ENCODE measurements around the gene TMCC2. TPM values are rescaled to one million over a fixed set of nuclear protein-coding genes. Genes with fewer than 3 reads are reported as not detected.

TMCC2 gene
- polyA plus RNA-seq, 3 donors = 0.16 to 0.27 TPM; not detected in 1

DNA sequence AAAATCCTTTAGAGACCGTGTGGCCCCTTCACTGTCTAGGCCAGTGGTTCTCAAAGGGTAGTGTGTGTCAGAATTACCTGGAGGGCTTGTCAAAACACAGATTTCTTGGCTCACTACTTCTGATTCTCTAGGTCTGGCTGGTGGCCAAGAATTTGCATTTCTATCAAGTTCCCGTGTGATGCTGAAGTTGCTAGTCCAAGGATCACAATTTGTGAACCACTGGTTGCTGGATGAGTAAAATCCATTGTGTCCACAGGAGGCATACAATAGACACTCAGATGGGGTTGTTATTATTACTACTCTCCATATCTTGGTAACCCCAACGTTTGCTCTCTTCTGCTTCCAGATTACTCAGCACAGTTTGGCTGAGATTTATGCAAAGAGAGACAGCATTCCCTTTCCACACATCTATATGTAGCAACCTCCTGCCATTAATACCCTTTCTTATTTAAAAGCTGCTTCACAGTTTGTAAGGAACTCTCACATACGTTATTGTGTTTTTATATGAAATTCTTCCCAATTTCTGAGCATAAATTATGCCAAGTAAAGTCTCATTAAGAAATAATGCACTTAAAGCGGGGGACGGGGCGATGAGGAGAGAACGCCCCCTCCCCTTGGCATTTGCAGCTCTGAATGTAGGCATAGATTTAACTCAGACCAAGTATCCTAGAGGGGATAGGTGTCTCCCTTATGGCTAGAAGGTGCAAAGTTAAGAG is 720 bp upstream of the TMCC2 start:
- DNase-seq = no peak
- Histone ChIP-seq H3K9me3 (replicated peaks in 1 of 2; ENCODE audit: control insufficient read depth in 1 of 2, insufficient read depth in 1 of 2, low read length in 2 of 2) (no peaks in the 10 kb centered on the region), H3K79me2 (ENCODE audit: insufficient read depth, low read length) (no peaks in the 10 kb centered on the region), H3K4me2 (replicated peaks; ENCODE audit: extremely low read depth, low read length, poor library complexity, severe bottlenecking) (peak overlapping the region; percentile 90), H3K27ac (ENCODE audit: low read depth in 1 of 2, low read length in 2 of 2) (no peak overlapping the region), H3K27me3 (ENCODE audit: control insufficient read depth in 2 of 2, insufficient read depth in 2 of 2, low read length in 2 of 2) (peaks cover 38 to 55% of the 10 kb centered on the region in 2 donors), H3K4me1 (ENCODE audit: control insufficient read depth in 1 of 2, insufficient read depth in 2 of 2, low read length in 2 of 2) (peaks cover 27% of the 10 kb centered on the region in 2 donors), H3K9ac (ENCODE audit: insufficient read depth, low read length, poor library complexity, severe bottlenecking) (peak overlapping the region; percentile 30), H2AFZ (ENCODE audit: insufficient read depth, low read depth, low read length, poor library complexity, severe bottlenecking) (peak overlapping the region; percentile 64), H3K36me3 (replicated peaks in 1 of 2; ENCODE audit: control insufficient read depth in 1 of 2, insufficient read depth in 2 of 2, low read length in 2 of 2) (no peaks in the 10 kb centered on the region), H4K20me1 (ENCODE audit: insufficient read depth, low read length) (no peaks in the 10 kb centered on the region), H3K4me3 (replicated peaks in 1 of 3; ENCODE audit: low read depth in 2 of 3, low read length in 3 of 3) (peak overlapping the region; percentile 54 to 80 (median 55))
- TF ChIP-seq, protein P1, sequence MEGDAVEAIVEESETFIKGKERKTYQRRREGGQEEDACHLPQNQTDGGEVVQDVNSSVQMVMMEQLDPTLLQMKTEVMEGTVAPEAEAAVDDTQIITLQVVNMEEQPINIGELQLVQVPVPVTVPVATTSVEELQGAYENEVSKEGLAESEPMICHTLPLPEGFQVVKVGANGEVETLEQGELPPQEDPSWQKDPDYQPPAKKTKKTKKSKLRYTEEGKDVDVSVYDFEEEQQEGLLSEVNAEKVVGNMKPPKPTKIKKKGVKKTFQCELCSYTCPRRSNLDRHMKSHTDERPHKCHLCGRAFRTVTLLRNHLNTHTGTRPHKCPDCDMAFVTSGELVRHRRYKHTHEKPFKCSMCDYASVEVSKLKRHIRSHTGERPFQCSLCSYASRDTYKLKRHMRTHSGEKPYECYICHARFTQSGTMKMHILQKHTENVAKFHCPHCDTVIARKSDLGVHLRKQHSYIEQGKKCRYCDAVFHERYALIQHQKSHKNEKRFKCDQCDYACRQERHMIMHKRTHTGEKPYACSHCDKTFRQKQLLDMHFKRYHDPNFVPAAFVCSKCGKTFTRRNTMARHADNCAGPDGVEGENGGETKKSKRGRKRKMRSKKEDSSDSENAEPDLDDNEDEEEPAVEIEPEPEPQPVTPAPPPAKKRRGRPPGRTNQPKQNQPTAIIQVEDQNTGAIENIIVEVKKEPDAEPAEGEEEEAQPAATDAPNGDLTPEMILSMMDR (IDR thresholded peaks at IDR 0.05) = no peak
- Mint-ChIP-seq H3K9me3 (peaks cover 0 to 14% (median 4%) of the 10 kb centered on the region in 7 donors), H3K4me3 (peak overlapping the region; percentile 79 to 89), H3K4me1 (peaks cover 35% of the 10 kb centered on the region), H3K36me3 (peaks cover 3% of the 10 kb centered on the region in 2 donors), H3K27ac (no peak overlapping the region), H3K27me3 (ENCODE audit: low read depth in 3 of 3) (peaks cover 45 to 50% (median 47%) of the 10 kb centered on the region in 3 donors)
- WGBS (ENCODE audit: insufficient coverage) = 50% methylated on average over 2 of the region's 8 CpGs
- intact Hi-C loops (cut with micrococcal nuclease) = no loop called here

DNA sequence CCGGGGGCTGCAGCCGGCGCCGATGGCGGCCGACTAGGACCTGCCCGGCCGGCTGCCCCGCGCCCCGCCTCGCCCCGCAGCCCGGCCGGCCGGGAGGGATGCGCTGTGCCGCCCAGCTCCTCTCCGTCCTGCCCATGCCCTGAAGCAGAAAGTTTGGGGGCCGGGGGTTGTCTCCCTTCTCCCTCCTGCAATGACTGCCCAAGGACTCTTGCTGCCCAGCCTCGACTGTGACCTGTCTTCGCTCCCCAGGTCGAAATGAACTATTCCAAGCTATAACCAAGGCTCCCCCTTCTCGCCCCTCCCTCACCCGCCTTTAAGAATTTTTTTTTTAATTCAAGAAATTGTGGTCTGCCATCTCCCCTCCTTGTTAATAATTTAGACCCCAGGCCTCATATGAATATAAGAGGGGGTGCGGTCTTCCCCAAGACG is 361 bp downstream of the TMCC2 start:
- Mint-ChIP-seq H3K27ac (peak overlapping the region in 1 of 7 donors; percentile 30), H3K36me3 (peaks cover 3% of the 10 kb centered on the region in 2 donors), H3K27me3 (ENCODE audit: low read depth in 3 of 3) (peaks cover 46 to 50% (median 47%) of the 10 kb centered on the region in 3 donors), H3K4me1 (peaks cover 35% of the 10 kb centered on the region), H3K4me3 (peak overlapping the region; percentile 81 to 96), H3K9me3 (peaks cover 0 to 14% (median 4%) of the 10 kb centered on the region in 7 donors)
- intact Hi-C loops (cut with micrococcal nuclease) = no loop called here
- Histone ChIP-seq H3K79me2 (ENCODE audit: insufficient read depth, low read length) (no peaks in the 10 kb centered on the region), H4K20me1 (ENCODE audit: insufficient read depth, low read length) (no peaks in the 10 kb centered on the region), H3K36me3 (replicated peaks in 1 of 2; ENCODE audit: control insufficient read depth in 1 of 2, insufficient read depth in 2 of 2, low read length in 2 of 2) (no peaks in the 10 kb centered on the region), H3K4me2 (replicated peaks; ENCODE audit: extremely low read depth, low read length, poor library complexity, severe bottlenecking) (peak overlapping the region; percentile 90), H3K27ac (ENCODE audit: low read depth in 1 of 2, low read length in 2 of 2) (no peak overlapping the region), H2AFZ (ENCODE audit: insufficient read depth, low read depth, low read length, poor library complexity, severe bottlenecking) (peak overlapping the region; percentile 66), H3K9ac (ENCODE audit: insufficient read depth, low read length, poor library complexity, severe bottlenecking) (no peak overlapping the region), H3K4me3 (replicated peaks in 1 of 3; ENCODE audit: low read depth in 2 of 3, low read length in 3 of 3) (peak overlapping the region; percentile 30 to 80 (median 33)), H3K9me3 (replicated peaks in 1 of 2; ENCODE audit: control insufficient read depth in 1 of 2, insufficient read depth in 1 of 2, low read length in 2 of 2) (no peaks in the 10 kb centered on the region), H3K4me1 (ENCODE audit: control insufficient read depth in 1 of 2, insufficient read depth in 2 of 2, low read length in 2 of 2) (peaks cover 27% of the 10 kb centered on the region in 2 donors), H3K27me3 (ENCODE audit: control insufficient read depth in 2 of 2, insufficient read depth in 2 of 2, low read length in 2 of 2) (peaks cover 38 to 55% of the 10 kb centered on the region in 2 donors)
- DNase-seq = no peak
- 0% methylated on average over 21 of the region's 27 CpGs for whole genome bisulfite sequencing (ENCODE audit: insufficient coverage)
- TF ChIP-seq, protein P1 (IDR thresholded peaks at IDR 0.05) = no peak
